IMR-90 (cell line): ENCODE measurements around the gene LDLRAD4. TPM values are rescaled to one million over a fixed set of nuclear protein-coding genes. Genes with fewer than 3 reads are reported as not detected.

Source experiments
- ATAC-seq: fragments of 200-7000 bp; cut with Tn5 transposase; 2 replicates; pipeline ENCODE4 v1.9.1; 2020; ENCODE audit warnings: low read depth, mild to moderate bottlenecking, moderate library complexity
- BruUV-seq: library from RNA; stranded (reverse); fragments of 400-500 nt; replicated peaks from 2 replicates; lab custom pipeline; 2021; lab: Mats Ljungman, UMichigan
- CTCF ChIA-PET: fragments of 300-600 bp; formaldehyde crosslinking; extraction: SDS; loops from one replicate; lab custom pipeline; 2021; ENCODE audit warnings: antibody characterized with exemption; lab: Yijun Ruan, JAX
- POLR2A ChIA-PET: fragments of 300-600 bp; sonication (Branson Sonifier 250); formaldehyde crosslinking; loops from one replicate; lab custom pipeline; 2022; ENCODE audit warnings: antibody characterized with exemption; ENCODE audit not compliant: unreplicated experiment; lab: Charles Lee
- DNase-seq: peaks from one replicate; pipeline ENCODE4 v3.0.0; 2013
- H2AFZ ChIP-seq: replicated peaks from 2 replicates; pipeline ENCODE3; 2013; ENCODE audit warnings: low read length, mild to moderate bottlenecking; ENCODE audit not compliant: poor library complexity
- H2AK5ac ChIP-seq: 2 replicates; pipeline ENCODE4 v1.6.1; 2013; ENCODE audit warnings: low read depth, low read length, inconsistent platforms
- H2AK9ac ChIP-seq: replicated peaks from 2 replicates; pipeline ENCODE3; 2013; ENCODE audit warnings: mild to moderate bottlenecking, low read depth, low read length, moderate library complexity; ENCODE audit not compliant: poor library complexity
- H2BK120ac ChIP-seq: 2 replicates; pipeline ENCODE4 v1.6.1; 2013; ENCODE audit warnings: low read depth, low read length, inconsistent platforms
- H2BK15ac ChIP-seq: 3 replicates; pipeline ENCODE4 v1.6.1; 2013; ENCODE audit warnings: low read depth, low read length, inconsistent platforms
- H2BK20ac ChIP-seq: 2 replicates; pipeline ENCODE4 v1.6.1; 2013; ENCODE audit warnings: low read depth, mild to moderate bottlenecking, inconsistent platforms, low read length, moderate library complexity
- H2BK5ac ChIP-seq: 2 replicates; pipeline ENCODE4 v1.6.1; 2013; ENCODE audit warnings: mild to moderate bottlenecking, low read depth, low read length, inconsistent platforms; ENCODE audit not compliant: poor library complexity, severe bottlenecking
- H3K14ac ChIP-seq: replicated peaks from 2 replicates; pipeline ENCODE4 v1.6.1; 2013; ENCODE audit warnings: low read depth, low read length, inconsistent platforms
- H3K18ac ChIP-seq: 2 replicates; pipeline ENCODE4 v1.6.1; 2013; ENCODE audit warnings: low read depth, low read length, control low read depth
- H3K23ac ChIP-seq: 2 replicates; pipeline ENCODE4 v1.6.1; 2013; ENCODE audit warnings: low read depth, low read length, inconsistent platforms
- H3K27ac ChIP-seq: 2 replicates; pipeline ENCODE4 v1.5.1; 2013; ENCODE audit warnings: mild to moderate bottlenecking, control low read depth, low read length; ENCODE audit not compliant: insufficient read depth
- H3K27me3 ChIP-seq: 2 replicates; pipeline ENCODE4 v1.6.1; 2013; ENCODE audit warnings: low read length; ENCODE audit not compliant: control insufficient read depth, insufficient read depth
- H3K36me3 ChIP-seq: 2 replicates; pipeline ENCODE4 v1.6.1; 2013; ENCODE audit warnings: low read length, mixed read lengths; ENCODE audit not compliant: control insufficient read depth, insufficient read depth
- H3K4ac ChIP-seq: 2 replicates; pipeline ENCODE4 v1.6.1; 2013; ENCODE audit warnings: low read depth, low read length, inconsistent platforms
- H3K4me1 ChIP-seq: 2 replicates; pipeline ENCODE4 v1.6.1; 2013; ENCODE audit warnings: low read length, mixed read lengths; ENCODE audit not compliant: control insufficient read depth, insufficient read depth
- H3K4me2 ChIP-seq: 2 replicates; pipeline ENCODE4 v1.6.1; 2013; ENCODE audit warnings: low read depth, mild to moderate bottlenecking, control low read depth, low read length, moderate library complexity
- H3K4me3 ChIP-seq: 2 replicates; pipeline ENCODE4 v1.5.1; 2013; ENCODE audit warnings: low read depth, mild to moderate bottlenecking, control low read depth, low read length, moderate library complexity; ENCODE audit not compliant: insufficient read depth
- H3K56ac ChIP-seq: 2 replicates; pipeline ENCODE4 v1.6.1; 2013; ENCODE audit warnings: low read length, inconsistent platforms; ENCODE audit not compliant: insufficient read depth; ENCODE audit errors: extremely low read depth
- H3K79me1 ChIP-seq, 2 experiments: 2 replicates each; pipeline ENCODE4 v1.6.1; 2013; ENCODE audit warnings: low read length in 2 of 2, inconsistent platforms in 1 of 2, low read depth in 1 of 2
- H3K9ac ChIP-seq: 2 replicates; pipeline ENCODE4 v1.6.1; 2013; ENCODE audit warnings: low read depth, low read length, control low read depth
- H3K9me1 ChIP-seq: 2 replicates; pipeline ENCODE4 v1.6.1; 2013; ENCODE audit warnings: low read length, inconsistent platforms; ENCODE audit not compliant: insufficient read depth
- H3K9me3 ChIP-seq: 2 replicates; pipeline ENCODE4 v1.6.1; 2013; ENCODE audit warnings: low read length; ENCODE audit not compliant: control insufficient read depth, insufficient read depth
- H4K20me1 ChIP-seq: 2 replicates; pipeline ENCODE4 v1.6.1; 2013; ENCODE audit warnings: low read length, inconsistent platforms; ENCODE audit not compliant: insufficient read depth
- H4K5ac ChIP-seq: 2 replicates; pipeline ENCODE4 v1.6.1; 2013; ENCODE audit warnings: mild to moderate bottlenecking, low read depth, low read length, control low read depth
- H4K8ac ChIP-seq, 2 experiments: 2 replicates each; pipeline ENCODE4 v1.6.1; 2013; ENCODE audit warnings: low read depth in 2 of 2, low read length in 2 of 2, control low read depth in 1 of 2, inconsistent platforms in 1 of 2
- H4K91ac ChIP-seq: 2 replicates; pipeline ENCODE4 v1.6.1; 2013; ENCODE audit warnings: low read depth, low read length, inconsistent platforms; ENCODE audit not compliant: insufficient read depth
- FOS ChIP-seq: fragments of 150-350 bp; IDR thresholded peaks from 2 replicates; pipeline ENCODE4 v1.6.1; 2016; ENCODE audit warnings: low read depth, low read length
- SMC3 ChIP-seq: fragments of 150-350 bp; IDR thresholded peaks from 2 replicates; pipeline ENCODE4 v1.6.1; 2016; ENCODE audit warnings: low read depth, mild to moderate bottlenecking, antibody characterized with exemption, low read length, moderate library complexity
- WGBS, 2 experiments: methylation state at CpG; one replicate each; pipeline versions ENCODE4 v1.1.5 to v1.1.7; 2013; ENCODE audit warnings: missing lambda C conversion rate in 2 of 2; ENCODE audit not compliant: insufficient read length in 1 of 2; ENCODE audit errors: extremely low coverage in 2 of 2; 5-methylcytosine and 5-hydroxymethylcytosine counted together
- dilution Hi-C: fragments of 300-500 bp; cut with HindIII; formaldehyde crosslinking; loops from one replicate; pipeline ENCODE4 v1.14.3; 2018; ENCODE audit warnings: low sequenced_read_pairs; ENCODE audit not compliant: unreplicated experiment
- in situ Hi-C: fragments of 300-500 bp; cut with MboI; formaldehyde crosslinking; loops from 3 replicates; pipeline ENCODE4 v1.14.3; 2019; ENCODE audit warnings: low sequenced_read_pairs, inconsistent platforms, mixed read lengths
- intact Hi-C: fragments of 100-400 bp; cut with micrococcal nuclease; formaldehyde crosslinking; loops from 2 replicates; pipeline ENCODE4 v1.10.0; 2022
- polyA plus RNA-seq, 3 experiments: library from polyadenylated mRNA; depleted of rRNA; stranded (reverse); fragments of >200 nt; gene quantifications; 2 replicates each; pipeline ENCODE4 v1.2.3, GENCODE V29; 2012; ENCODE audit warnings: low replicate concordance in 1 of 3
- total RNA-seq: library from RNA; depleted of rRNA; stranded (reverse); fragments of >200 nt; gene quantifications from 2 replicates; pipeline ENCODE4 v1.2.3, GENCODE V29; 2012

The LDLRAD4 gene
- total and polyA plus RNA-seq, 2 of the 4 experiments (the other 2 are of a cell fraction): not detected

DNA sequence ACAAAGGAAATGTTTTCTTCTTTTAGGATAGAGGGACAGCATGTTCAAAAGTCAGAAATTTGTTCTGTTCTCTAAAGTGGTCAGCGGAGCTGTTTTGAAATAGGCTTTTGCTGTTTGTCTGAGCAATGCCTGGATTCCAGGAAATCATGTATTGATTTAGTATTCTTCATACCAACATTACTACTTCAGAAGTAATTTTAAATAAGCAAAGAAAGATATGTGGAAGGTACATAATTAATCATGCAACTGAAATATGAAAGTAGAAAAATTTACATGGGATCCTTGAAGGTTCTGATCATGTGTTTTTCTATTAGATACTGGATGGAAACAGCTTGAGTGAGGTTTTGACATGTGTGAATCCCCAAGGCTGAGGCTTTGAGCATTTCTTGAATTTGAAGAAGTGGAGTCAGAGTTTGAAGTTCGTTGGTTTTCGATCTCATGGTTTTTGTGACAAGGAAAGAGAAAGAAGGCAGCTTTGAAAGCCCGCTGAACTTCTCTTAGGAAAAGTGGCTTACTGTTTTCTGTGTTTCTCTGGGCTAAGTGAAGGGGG lies 220.0 kb downstream of the LDLRAD4 start:
- no peak overlapping the region for H2BK20ac ChIP-seq
- no peak overlapping the region for H2BK15ac ChIP-seq
- H2BK5ac ChIP-seq: no peak overlapping the region
- DNase-seq (no peak), ATAC-seq (no peak)
- H3K23ac ChIP-seq: no peak overlapping the region
- H3K4me1 ChIP-seq: no peaks in the 10 kb centered on the region
- H3K18ac ChIP-seq: no peak overlapping the region
- CTCF ChIA-PET: no interaction called here
- 80% methylated on average over 2 of the region's 4 CpGs; no CpG with 5 or more reads in 1 of the 2 experiments for WGBS, 2 experiments
- H4K8ac ChIP-seq: no peak overlapping the region
- H3K27ac ChIP-seq: no peak overlapping the region
- H3K56ac ChIP-seq: no peak overlapping the region
- H3K79me1 ChIP-seq: no peaks in the 10 kb centered on the region
- H3K9me1 ChIP-seq: no peaks in the 10 kb centered on the region
- no peaks in the 10 kb centered on the region for H4K20me1 ChIP-seq
- no peak overlapping the region for H2AK5ac ChIP-seq
- H3K9me3 ChIP-seq: no peaks in the 10 kb centered on the region
- H3K4me2 ChIP-seq: no peak overlapping the region
- H3K9ac ChIP-seq: no peak overlapping the region
- no peaks in the 10 kb centered on the region for H3K36me3 ChIP-seq
- intact Hi-C loops (no loop called here), dilution Hi-C loops (no loop called here), in situ Hi-C loops (no loop called here)
- H3K4me3 ChIP-seq: no peak overlapping the region
- no peak overlapping the region for H2BK120ac ChIP-seq
- BruUV-seq: no TSS peak
- TF ChIP-seq SMC3 (no peak), FOS (no peak)
- no peak overlapping the region for H3K4ac ChIP-seq
- H2AK9ac ChIP-seq: no peak overlapping the region
- H3K27me3 ChIP-seq: peaks cover 2% of the 10 kb centered on the region
- POLR2A ChIA-PET: no interaction called here
- no peak overlapping the region for H4K91ac ChIP-seq
- no peak overlapping the region for H4K5ac ChIP-seq
- H3K14ac ChIP-seq: no peak overlapping the region
- H2AFZ ChIP-seq: no peak overlapping the region
